Placental epithelial cell (primary cell): Measurements from ENCODE around the gene FOXD3. TPM values are rescaled to one million over a fixed set of nuclear protein-coding genes. Genes with fewer than 3 reads are reported as not detected.

Experiments used
- small RNA-seq: library from RNA; depleted of rRNA; stranded (forward); fragments of <200 nt; gene quantifications from one replicate; pipeline ENCODE3, GENCODE V24; 2012
- total RNA-seq: library from RNA; depleted of rRNA; stranded (reverse); fragments of >200 nt; gene quantifications from 2 replicates; pipeline ENCODE4 v1.2.3, GENCODE V29; 2012

FOXD3 gene
- not detected in 2 replicates for total RNA-seq

DNA sequence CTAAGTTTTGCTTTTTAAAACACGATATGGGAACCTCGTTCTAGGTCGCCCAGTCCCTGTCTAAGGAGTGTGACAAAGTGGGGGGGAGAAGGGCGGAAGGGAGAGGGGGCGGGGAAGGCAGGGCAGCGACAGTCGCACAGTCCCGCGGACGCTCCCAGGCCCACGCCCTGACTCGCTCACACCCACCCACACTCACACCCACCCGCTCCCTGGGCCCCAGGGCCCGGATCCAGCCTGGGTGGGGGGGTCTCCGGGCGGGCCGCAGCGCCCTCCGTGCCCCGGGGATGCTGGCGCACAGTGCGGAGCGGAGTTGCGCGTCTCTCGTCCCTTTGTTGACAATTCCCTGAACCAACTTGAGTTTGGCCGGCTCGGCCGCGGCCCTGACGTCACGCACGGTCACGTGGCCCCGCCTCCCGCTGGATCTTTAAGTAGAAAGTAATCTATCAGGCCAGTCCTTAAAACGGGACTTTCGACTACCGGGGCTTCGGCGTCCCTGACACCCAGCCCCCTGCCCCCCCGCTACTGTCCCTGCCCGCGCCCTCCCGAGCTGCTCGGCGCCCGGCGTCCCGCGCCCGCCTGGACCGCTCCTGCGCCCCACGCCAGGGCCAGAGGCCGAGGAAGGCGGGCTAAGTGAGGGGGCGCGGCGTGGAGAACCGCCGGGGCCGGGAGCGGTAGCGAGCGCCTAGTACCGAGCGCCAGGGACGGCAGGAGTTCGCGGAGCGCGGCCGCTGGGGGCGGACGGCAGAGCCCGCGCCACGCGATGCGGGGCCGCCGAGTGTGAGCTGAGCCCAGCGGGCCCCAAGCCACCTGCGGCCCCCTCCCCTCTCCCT is at the start of gene FOXD3:
TSS of gene FOXD3 (plus strand) at position 454 of the 830 bp plus-strand sequence. CDS start 492 bp downstream, outside the sequence.

DNA sequence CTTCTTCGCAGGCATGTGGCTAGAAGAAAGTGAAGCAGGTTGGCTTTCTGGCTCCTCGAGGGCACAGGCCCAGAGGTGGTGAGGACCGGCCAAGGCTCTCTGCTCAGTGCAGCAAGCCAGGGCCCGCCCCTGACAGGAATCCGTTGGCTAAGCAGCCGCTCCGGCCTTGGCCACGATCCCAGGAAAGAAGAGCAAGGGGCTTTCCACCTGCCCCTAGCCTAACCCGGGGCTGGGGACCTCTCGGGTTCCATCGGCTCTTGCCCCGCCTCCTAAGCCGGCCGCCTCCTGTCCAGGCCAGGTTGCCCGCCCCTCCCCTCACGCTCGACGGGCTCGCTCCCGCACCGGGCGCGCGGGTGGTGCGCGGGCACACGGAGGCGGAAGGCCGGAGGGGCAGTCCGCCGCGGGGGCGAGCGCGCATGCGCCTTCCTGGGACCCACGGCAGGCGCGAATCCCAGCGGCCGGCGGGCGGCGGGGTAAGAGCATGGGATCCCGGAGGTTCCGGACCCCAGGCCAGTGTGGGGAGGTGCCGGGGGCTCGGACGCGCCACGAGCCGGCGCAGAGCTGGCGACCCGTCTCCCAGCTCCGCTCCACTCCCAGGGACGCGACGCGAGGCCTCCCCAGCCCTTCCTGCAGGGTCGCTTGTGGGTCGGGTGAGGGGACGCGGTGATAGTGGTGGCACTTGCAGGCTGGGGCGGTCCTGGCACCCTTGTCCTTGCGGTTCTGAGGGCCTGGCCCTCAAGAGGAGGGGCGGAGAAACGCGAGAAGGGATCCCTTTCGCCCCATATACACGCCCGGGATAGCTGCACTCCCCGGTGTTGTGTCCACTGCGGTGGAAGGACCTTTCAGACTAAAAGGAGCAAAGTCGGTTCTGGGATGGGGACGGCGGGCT is 45.1 kb downstream of the FOXD3 start, which contains the start of gene ALG6:
TSS of gene ALG6 (plus strand) at position 413 of the 889 bp plus-strand sequence. CDS start 3,351 bp downstream, outside the sequence.

Small RNA genes within 50 kb of the gene (small RNA-seq; reads per million reads assigned to genes)
- gene MIR6068 (not detected), gene RF00019 (not detected)

Other genes with a start within 250 kb of the FOXD3 start
- 8.4 and 9.4 TPM in 2 replicates for gene ALG6, start 45.1 kb downstream of the FOXD3 start, total RNA-seq
- 9.2 and 15.3 TPM in 2 replicates for gene ITGB3BP, start 200.7 kb downstream of the FOXD3 start, total RNA-seq
- 3.8 and 5.1 TPM in 2 replicates for gene EFCAB7, start 201.0 kb downstream of the FOXD3 start, total RNA-seq